Measurements from ENCODE around the gene GPA33.

The GPA33 gene

DNA sequence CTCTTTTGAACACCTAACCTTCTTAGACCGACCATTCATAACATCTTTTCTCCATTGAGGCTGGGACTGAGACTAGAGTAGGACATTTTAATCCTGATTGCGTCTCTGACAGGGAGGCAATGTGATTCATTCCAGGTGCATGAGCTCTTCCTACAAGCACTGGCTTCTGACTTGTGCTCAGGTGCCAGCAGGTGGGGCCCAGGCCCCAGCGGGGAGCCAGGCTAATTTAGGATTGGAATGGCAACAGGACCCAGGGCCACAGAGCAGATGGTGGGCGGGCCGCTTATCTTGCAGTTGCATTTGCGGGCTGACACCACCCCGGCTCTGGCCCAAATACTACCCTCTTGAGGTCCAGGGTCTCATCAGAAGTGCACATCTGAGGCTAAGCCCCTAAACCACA lies 4.1 kb downstream of the GPA33 start:
- no peak for DNase-seq (ENCODE audit: low read depth)

GRCh38 chr1:167084757-167085156 lies 5.4 kb downstream of the GPA33 start:
- DNase-seq (ENCODE audit: low read depth), result no peak

GRCh38 chr1:167083871-167084270 lies 6.3 kb downstream of the GPA33 start:
- DNase-seq (ENCODE audit: low read depth), result no peak

DNA sequence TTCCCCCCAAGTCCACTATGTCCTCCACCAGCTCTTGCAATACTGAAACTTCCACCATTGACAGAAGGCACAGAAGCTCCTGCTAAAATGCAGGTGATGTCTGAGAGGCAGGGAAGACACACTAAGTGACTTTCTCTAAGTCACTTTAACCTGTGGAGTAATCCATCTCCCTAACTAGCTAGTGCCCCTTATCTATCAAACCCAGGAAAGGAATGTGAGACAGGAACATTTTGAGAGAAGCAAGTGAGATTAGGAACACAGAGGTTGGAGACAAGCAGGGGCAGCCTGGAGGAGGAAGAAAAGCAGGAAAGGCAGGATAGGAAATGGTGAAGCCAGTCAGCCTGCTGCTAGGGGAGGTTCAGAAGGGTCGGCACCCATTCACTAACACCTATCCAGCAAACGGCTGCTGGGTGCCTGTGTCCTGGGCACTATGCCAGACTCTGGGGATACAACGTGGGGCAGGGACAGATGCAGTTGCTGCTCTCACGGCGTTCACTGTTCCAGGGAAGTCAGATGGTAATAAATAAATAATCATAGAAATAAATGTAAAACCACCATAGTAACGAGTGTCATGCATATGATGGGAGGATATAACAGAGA lies 7.0 kb downstream of the GPA33 start:
- DNase-seq (ENCODE audit: low read depth), result no peak

GRCh38 chr1:167082511-167083027 lies 7.6 kb downstream of the GPA33 start:
- DNase-seq (ENCODE audit: low read depth), result no peak

GRCh38 chr1:167081594-167082156 lies 8.5 kb downstream of the GPA33 start:
- DNase-seq (ENCODE audit: low read depth), result no peak

- DNase-seq (ENCODE audit: low read depth), result no peak
Measured at GRCh38 chr1:167077868-167078210, 12.3 kb downstream of the GPA33 start.

- no peak for DNase-seq (ENCODE audit: low read depth)
Measured at GRCh38 chr1:167077128-167077867, 12.9 kb downstream of the GPA33 start.

DNA sequence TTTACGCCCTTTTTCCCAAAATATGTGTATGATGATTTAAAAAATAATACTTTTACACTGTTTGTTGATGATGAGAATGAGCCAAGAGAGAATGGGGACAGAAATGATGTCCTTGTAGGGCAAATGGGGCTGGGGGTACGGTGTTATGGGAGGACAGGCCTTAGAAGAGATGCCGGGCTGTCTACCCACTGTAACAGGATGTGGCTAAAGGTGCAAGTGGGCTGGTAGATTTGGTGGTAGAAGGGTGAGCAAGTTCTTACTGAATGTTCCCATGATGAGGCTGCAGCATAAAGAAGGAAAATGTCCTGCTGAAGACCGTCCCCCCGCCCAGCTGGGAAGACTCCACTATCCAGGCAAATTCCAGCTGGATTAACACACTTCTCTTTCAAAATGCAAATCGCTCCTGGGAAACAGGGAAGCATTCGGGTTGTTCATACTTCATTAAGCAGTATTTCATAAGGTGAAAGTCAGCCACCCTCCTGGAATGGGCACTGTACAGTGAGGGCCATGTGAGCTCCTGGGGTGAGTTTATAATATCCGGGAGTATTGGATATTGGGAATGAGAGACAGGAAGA lies 14.0 kb downstream of the GPA33 start:
- no peak for DNase-seq (ENCODE audit: low read depth)

- no peak for DNase-seq (ENCODE audit: low read depth)
Measured at GRCh38 chr1:167071286-167071685, 18.9 kb downstream of the GPA33 start.

DNA sequence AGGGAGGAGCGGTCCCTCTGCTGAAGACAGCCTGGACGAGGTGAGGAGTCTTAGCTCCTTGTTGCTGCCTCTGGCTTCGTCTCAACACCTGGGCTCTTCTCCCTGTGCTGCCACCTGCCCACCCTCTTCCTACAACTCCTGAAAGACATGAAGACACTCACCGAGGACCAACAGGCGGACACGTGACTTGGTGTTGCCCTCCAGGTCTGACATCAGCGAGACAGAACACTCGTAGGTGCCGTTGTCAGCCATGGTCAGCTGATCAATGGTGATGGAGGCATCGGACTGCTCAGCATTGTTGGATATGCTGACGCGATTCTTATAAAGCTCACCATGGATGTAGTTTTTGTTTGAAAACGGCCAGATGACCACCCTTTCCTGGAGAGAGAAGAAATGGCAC lies 21.4 kb downstream of the GPA33 start:
- DNase-seq (ENCODE audit: low read depth), result no peak

DNA sequence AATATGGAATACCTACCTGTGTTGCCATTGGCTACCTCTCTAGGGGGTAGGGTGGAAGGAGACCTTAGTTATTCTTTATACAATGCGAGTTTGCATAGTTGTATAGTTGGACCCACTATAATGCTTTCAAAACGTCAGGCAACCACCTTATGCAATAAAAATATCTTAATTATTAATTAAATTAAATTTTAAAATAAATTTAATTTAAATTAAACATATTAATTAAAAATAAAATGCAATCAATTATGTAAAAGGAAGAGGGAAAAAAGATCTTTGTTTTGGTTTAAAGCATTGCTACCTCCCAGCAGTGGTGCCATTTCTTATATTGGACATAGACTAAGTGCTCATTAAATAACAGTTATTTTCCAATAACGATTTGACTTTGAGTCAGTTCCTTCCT lies 22.3 kb downstream of the GPA33 start:
- DNase-seq (ENCODE audit: low read depth), result no peak

DNA sequence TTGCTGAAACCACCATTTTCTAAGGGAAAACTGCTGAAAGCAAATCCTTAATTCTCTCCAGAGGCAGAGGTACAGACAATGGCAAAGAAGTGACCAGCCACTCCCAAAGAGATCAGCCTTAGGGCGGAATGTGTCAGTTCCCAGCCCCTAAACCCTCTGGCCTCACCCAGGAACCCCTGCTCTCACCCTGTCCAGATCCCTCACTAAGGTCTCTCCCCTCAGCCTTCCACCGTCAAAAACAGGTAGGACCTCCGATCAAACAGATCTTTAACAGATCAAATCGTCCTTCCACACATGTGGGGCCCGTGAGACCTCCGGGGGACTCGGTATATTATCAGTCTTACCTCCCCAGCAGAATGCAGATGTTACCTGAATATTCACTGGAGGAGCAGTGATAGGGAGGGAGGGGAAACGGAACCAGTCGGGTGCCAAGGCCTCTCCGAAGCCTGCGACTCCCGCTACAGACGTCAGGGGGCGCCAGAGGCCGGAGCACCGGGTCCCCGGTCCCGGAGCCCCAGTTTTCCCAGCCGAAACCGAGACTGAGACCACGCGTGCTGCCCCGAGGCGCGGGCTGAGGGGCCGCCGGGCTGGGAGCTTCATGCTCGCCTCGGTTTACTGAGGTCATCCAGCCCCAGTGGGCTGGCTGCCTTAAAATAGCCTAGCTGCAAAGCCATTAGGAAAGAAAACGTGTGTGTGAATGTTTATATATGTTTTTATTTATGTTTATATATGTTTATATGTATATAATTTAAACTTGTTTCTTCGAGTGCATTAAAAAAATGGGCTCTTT lies 23.6 kb downstream of the GPA33 start:
- DNase-seq (ENCODE audit: low read depth), result peak; percentile 78

GRCh38 chr1:167065471-167065870 lies 24.7 kb downstream of the GPA33 start:
- no peak for DNase-seq (ENCODE audit: low read depth)

- DNase-seq (ENCODE audit: low read depth), result no peak
Measured at GRCh38 chr1:167064621-167065020, 25.6 kb downstream of the GPA33 start.

GRCh38 chr1:167061073-167061464 lies 29.1 kb downstream of the GPA33 start:
- no peak for DNase-seq (ENCODE audit: low read depth)

GRCh38 chr1:167060141-167061072 lies 29.8 kb downstream of the GPA33 start:
- no peak for DNase-seq (ENCODE audit: low read depth)

DNA sequence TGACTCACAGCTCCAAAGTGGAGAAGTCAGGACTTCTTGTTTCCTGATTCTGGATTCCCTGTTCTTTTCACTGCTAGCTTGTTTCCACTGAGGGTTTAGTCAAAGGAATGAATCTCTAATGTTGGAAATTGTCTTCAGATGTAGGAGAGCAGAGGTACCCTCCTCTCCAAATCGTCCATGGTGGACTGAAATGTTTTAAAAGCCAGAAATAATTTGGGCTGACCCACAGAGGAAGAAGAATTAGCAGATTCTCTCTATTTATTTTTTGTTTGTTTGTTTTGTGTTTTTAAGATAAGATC lies 30.4 kb downstream of the GPA33 start:
- DNase-seq (ENCODE audit: low read depth), result no peak

DNA sequence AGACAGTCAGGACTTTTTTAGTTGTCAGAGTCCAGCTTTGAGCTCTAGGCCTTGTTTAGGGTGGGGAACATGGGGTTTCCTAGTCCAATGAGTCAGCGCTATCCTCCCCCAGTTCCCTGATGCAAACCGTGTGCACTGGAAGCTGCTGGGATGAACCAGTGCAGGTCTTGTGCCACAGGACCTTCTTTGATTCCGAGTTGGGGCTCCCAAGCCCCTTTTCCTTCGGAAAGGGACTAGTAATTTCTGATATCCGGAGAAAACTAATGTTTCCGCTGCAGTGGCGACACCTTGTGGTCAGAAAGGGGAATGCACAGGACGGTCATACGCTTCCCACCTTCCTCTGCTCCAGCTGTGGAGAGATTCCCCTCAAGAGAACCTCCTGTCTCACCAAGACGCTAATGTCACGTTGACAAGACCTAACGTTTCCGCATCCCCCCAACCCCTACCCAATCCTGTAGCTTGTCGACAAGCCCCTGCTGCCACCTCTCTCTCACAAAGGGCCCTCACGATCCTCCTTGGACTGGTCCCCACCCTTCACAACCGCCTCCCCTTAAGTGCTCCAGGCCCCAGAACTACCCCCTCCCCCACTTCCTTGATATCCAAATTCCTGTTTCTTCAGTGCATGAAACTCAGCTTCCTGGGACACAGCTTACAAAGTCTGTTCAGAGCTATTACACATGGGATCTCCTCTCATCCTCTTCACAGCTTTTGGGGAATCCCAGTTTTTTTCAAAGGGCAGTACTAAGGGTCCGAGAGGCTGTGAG lies 30.9 kb downstream of the GPA33 start:
- peak; percentile 60 for DNase-seq (ENCODE audit: low read depth)

- DNase-seq (ENCODE audit: low read depth), result no peak
Measured at GRCh38 chr1:167057241-167057688, 32.9 kb downstream of the GPA33 start.

Measured in activated T-cell treated with anti-CD3 and anti-CD28 coated beads for 48 hours (primary cell).